ENCODE measurements around the gene PRSS21.

PRSS21 gene

DNA sequence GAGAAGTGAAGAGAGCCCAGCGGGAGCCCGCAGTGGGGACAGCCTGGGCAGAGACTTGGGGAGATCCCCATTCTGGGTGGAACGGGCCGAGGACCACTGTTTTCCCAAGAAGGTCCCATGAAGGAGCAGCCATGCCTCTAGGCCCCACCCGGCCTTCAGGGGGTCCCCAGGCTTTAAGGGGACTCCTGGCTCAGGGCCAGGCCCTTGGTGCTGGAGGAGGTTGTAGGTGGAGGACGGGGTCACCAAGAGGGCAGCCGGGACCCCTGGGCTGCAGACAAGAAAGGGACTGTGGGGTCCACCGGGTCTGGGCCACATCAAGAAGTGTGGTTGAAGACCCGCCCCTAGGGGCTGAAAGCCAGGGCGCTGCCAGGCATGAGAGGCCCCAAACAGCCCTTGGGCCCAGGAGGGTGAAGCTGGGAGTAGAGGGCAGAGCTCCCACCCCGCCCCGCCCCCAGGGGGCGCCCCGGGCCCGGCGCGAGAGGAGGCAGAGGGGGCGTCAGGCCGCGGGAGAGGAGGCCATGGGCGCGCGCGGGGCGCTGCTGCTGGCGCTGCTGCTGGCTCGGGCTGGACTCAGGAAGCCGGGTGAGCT lies at the start of gene PRSS21:
Gene PRSS21 (plus strand): TSS at position 487 of the 589 bp plus-strand sequence. CDS start 32 bp downstream, at position 519.
- TF ChIP-seq, protein P1, sequence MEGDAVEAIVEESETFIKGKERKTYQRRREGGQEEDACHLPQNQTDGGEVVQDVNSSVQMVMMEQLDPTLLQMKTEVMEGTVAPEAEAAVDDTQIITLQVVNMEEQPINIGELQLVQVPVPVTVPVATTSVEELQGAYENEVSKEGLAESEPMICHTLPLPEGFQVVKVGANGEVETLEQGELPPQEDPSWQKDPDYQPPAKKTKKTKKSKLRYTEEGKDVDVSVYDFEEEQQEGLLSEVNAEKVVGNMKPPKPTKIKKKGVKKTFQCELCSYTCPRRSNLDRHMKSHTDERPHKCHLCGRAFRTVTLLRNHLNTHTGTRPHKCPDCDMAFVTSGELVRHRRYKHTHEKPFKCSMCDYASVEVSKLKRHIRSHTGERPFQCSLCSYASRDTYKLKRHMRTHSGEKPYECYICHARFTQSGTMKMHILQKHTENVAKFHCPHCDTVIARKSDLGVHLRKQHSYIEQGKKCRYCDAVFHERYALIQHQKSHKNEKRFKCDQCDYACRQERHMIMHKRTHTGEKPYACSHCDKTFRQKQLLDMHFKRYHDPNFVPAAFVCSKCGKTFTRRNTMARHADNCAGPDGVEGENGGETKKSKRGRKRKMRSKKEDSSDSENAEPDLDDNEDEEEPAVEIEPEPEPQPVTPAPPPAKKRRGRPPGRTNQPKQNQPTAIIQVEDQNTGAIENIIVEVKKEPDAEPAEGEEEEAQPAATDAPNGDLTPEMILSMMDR (conservative IDR thresholded peaks at IDR 0.05), result no peak
- no peak within 1 kb of the TSS for H3K27ac ChIP-seq

DNA sequence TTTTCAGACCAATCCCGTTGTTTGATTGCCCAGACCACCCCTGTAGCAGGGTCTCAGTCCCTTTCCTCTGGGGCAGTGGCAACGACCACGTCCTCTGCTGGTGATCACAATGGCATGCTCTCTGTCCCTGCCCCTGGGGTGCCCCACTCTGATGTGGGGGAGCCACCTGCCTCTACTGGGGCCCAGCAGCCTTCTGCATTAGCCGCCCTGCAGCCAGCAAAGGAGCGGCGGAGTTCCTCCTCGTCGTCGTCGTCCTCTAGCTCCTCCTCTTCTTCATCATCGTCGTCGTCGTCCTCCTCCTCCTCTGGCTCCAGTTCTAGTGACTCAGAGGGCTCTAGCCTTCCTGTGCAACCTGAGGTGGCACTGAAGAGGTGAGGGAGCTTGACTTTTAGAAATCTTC lies 49.1 kb upstream of the PRSS21 start:
- H3K27ac ChIP-seq, result no peak overlapping the region
- TF ChIP-seq, protein P1 (conservative IDR thresholded peaks at IDR 0.05), result no peak

- TF ChIP-seq, protein P1 (conservative IDR thresholded peaks at IDR 0.05), result no peak
- H3K27ac ChIP-seq, result no peak overlapping the region
These were observed 48.5 kb upstream of the PRSS21 start for GRCh38 chr16:2768403-2769089.

DNA sequence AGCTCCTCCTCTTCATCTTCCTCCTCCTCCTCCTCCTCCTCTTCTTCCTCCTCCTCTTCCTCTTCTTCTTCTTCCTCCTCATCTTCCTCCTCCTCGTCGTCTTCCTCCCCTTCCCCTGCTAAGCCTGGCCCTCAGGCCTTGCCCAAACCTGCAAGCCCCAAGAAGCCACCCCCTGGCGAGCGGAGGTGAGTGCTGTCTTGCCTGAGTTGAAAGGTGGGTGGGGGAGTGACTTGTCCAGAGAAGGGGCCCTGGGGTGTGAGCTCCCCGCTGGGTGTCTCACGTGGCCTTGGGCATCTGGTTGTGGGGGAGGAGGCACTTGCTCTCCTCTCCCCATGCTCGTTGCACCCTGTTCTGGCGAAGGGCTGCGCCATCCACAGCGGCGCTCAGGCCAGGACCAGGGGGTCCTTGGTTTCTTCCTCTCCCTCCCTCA lies 47.9 kb upstream of the PRSS21 start:
- TF ChIP-seq, protein P1 (conservative IDR thresholded peaks at IDR 0.05), result no peak
- no peak overlapping the region for H3K27ac ChIP-seq

DNA sequence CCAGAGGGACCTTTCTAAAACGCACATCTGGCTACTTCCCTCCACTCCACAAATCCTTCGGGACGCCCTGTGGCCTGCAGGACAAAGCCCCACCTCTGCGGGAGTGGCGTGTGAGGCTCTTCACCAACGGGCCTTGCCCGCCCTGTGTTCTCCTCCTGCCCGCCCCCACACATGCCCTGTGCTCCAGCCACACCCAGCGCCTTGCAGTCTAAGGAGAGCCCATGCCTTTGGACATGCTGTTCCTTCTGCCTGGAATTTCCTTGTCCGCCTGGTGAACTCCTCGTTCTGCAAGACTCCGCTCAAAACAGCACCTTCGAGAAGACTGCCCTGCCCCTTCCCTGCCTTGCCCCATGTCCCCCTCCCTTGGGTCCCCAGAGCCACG lies 47.4 kb upstream of the PRSS21 start:
- H3K27ac ChIP-seq, result no peak overlapping the region
- TF ChIP-seq, protein P1 (conservative IDR thresholded peaks at IDR 0.05), result no peak

DNA sequence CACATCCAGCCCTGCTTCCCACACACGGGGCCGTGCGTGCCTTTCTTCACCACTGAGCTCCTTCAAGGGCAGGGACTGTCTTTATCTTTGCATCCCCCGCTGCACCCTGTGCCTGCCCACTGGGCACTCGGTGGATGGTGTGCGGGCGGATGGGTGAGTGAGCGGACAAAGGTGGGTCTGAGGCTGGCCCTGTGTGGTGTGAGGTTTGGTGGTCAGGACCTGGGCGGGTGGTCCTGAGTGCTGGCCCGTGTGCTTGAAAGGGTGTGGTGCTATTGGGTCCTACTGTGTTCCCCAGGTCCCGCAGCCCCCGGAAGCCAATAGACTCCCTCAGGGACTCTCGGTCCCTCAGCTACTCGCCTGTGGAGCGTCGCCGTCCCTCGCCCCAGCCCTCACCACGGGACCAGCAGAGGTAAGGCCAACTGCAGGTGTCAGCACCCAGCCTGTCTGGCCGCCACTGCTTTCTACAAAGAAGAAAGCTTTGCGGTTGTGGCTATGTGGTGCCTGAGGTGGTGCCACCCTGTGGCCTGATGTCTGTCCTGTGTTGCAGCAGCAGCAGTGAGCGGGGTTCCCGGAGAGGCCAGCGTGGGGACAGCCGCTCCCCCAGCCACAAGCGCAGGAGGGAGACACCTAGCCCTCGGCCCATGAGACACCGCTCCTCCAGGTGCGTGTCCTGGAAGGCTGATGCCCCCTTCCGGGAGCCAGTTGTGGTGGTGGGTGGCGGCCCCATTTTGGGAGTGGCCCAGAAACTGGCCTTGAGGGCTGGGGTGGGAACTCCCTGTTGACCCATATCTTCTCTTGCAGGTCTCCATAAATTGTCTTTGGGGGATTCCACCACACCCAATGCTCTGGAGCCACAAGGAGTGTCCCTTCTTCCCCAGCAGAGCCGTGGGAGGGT lies 46.7 kb upstream of the PRSS21 start:
- no peak overlapping the region for H3K27ac ChIP-seq

More for the DNA sequence above, 46.7 kb upstream of the PRSS21 start:
- TF ChIP-seq, protein P1 (conservative IDR thresholded peaks at IDR 0.05), result no peak

All from VCaP (cell line).